Keratinocyte (primary cell): ENCODE results near the gene OR10G8. TPM values are rescaled to one million over a fixed set of nuclear protein-coding genes. Genes with fewer than 3 reads are reported as not detected.
A peak's percentile ranks its signal among the peaks of the same experiment; 100 is the strongest.

ENCODE experiments used
- DNase-seq: peaks from one replicate; pipeline ENCODE4 v3.0.0-alpha.2; 2011; ENCODE audit warnings: low read depth, missing footprints, low spot score
- FAIRE-seq: peaks from 2 replicates; lab custom pipeline; 2011; peaks lifted over from hg19 to GRCh38; lab: Jason Lieb, UNC
- H2AFZ ChIP-seq: 2 replicates; pipeline ENCODE4 v1.6.0; 2012; ENCODE audit warnings: low read length, control low read depth, inconsistent platforms; ENCODE audit not compliant: control insufficient read depth
- H3K27ac ChIP-seq: 2 replicates; pipeline ENCODE4 v1.5.1; 2011; ENCODE audit warnings: low read length; ENCODE audit not compliant: control insufficient read depth, insufficient read depth
- H3K27me3 ChIP-seq: 3 replicates; pipeline ENCODE4 v1.6.0; 2011; ENCODE audit warnings: low read length; ENCODE audit not compliant: control insufficient read depth, insufficient read depth; ENCODE audit errors: extremely low read depth
- H3K36me3 ChIP-seq, 2 experiments: 2 replicates in 1 of 2; 3 replicates in 1 of 2; pipeline ENCODE4 v1.5.1; 2011; ENCODE audit warnings: low read length in 2 of 2, mild to moderate bottlenecking in 1 of 2; ENCODE audit not compliant: control insufficient read depth in 2 of 2, insufficient read depth in 2 of 2; ENCODE audit errors: extremely low read depth in 1 of 2
- H3K4me1 ChIP-seq: 3 replicates; pipeline ENCODE4 v1.5.1; 2011; ENCODE audit warnings: low read length; ENCODE audit not compliant: control insufficient read depth, insufficient read depth; ENCODE audit errors: extremely low read depth
- H3K4me2 ChIP-seq: 3 replicates; pipeline ENCODE4 v1.6.0; 2011; ENCODE audit warnings: low read depth, low read length; ENCODE audit not compliant: control insufficient read depth, insufficient read depth; ENCODE audit errors: extremely low read depth
- H3K4me3 ChIP-seq, 3 experiments: fragments of 200-600 bp in 1 of 3; sonication (generic) in 1 of 3; 2 replicates in 2 of 3; 3 replicates in 1 of 3; pipeline ENCODE4 v1.5.1; 2011 to 2016; ENCODE audit warnings: low read length in 3 of 3, mild to moderate bottlenecking in 3 of 3, control low read depth in 2 of 3, inconsistent platforms in 1 of 3, low read depth in 1 of 3, mixed read lengths in 1 of 3, mixed run types in 1 of 3, moderate library complexity in 1 of 3; ENCODE audit not compliant: control insufficient read depth in 2 of 3, insufficient read depth in 2 of 3; ENCODE audit errors: extremely low read depth in 1 of 3
- H3K79me2 ChIP-seq: 2 replicates; pipeline ENCODE4 v1.6.0; 2012; ENCODE audit warnings: low read length; ENCODE audit not compliant: control insufficient read depth, insufficient read depth
- H3K9ac ChIP-seq: 3 replicates; pipeline ENCODE4 v1.6.0; 2011; ENCODE audit warnings: low read length; ENCODE audit not compliant: control insufficient read depth, insufficient read depth; ENCODE audit errors: extremely low read depth
- H3K9me1 ChIP-seq: 3 replicates; pipeline ENCODE4 v1.6.0; 2011; ENCODE audit warnings: low read length; ENCODE audit not compliant: control insufficient read depth, insufficient read depth; ENCODE audit errors: extremely low read depth
- H3K9me3 ChIP-seq: 2 replicates; pipeline ENCODE4 v1.5.1; 2012; ENCODE audit warnings: low read depth, low read length; ENCODE audit not compliant: control insufficient read depth
- H4K20me1 ChIP-seq: 3 replicates; pipeline ENCODE4 v1.6.0; 2011; ENCODE audit warnings: low read length; ENCODE audit not compliant: control insufficient read depth, insufficient read depth; ENCODE audit errors: extremely low read depth
- CTCF ChIP-seq, 3 experiments: IDR thresholded peaks in 1 of 3; conservative IDR thresholded peaks in 1 of 3; optimal IDR thresholded peaks in 1 of 3; 2 replicates in 2 of 3; 3 replicates in 1 of 3; pipeline versions ENCODE3 to v1.5.1; 2011; ENCODE audit warnings: low read length in 3 of 3, mild to moderate bottlenecking in 3 of 3, moderate library complexity in 2 of 3, control low read depth in 1 of 3, inconsistent platforms in 1 of 3; ENCODE audit not compliant: insufficient read depth in 2 of 3; ENCODE audit errors: extremely low read depth in 1 of 3
- EZH2 ChIP-seq: IDR thresholded peaks from one replicate; pipeline ENCODE4 v1.6.1; 2012; ENCODE audit warnings: inconsistent platforms, mild to moderate bottlenecking, low read length, moderate library complexity
- dilution Hi-C: fragments of 300-500 bp; cut with MboI; formaldehyde crosslinking; loops from one replicate; pipeline ENCODE4 v1.7.0; 2020; ENCODE audit warnings: low sequenced_read_pairs; ENCODE audit not compliant: extremely low pct_ligation_motif_present
- polyA plus RNA-seq, 5 experiments: library from polyadenylated mRNA; depleted of rRNA in 3 of 5; stranded (reverse) in 3 of 5; stranded (forward) in 1 of 5; unstranded in 1 of 5; fragments of >200 nt; gene quantifications; 1 replicate in 1 of 5; 2 replicates in 3 of 5; 3 replicates in 1 of 5; pipeline versions ENCODE4 v1.2.1 to v1.2.3, GENCODE V29; 2011 to 2012; ENCODE audit warnings: missing spikeins in 2 of 5, low read depth in 1 of 5, low replicate concordance in 1 of 5

Gene OR10G8
- polyA plus RNA-seq, 1 donor (not counting 4 experiments of a cell fraction or from before 2014, with no cell fraction given), result not detected

- no peaks in the 10 kb centered on the region for H3K9me3 ChIP-seq
- no peaks in the 10 kb centered on the region for H3K27me3 ChIP-seq
- no peak overlapping the region for H3K4me2 ChIP-seq
- H3K9ac ChIP-seq, result no peak overlapping the region
- H3K27ac ChIP-seq, result no peak overlapping the region
- no peaks in the 10 kb centered on the region for H3K79me2 ChIP-seq
- no peaks in the 10 kb centered on the region for H3K36me3 ChIP-seq
- no peak for FAIRE-seq
- H2AFZ ChIP-seq, result no peak overlapping the region
- TF ChIP-seq EZH2 (no peak), CTCF (optimal IDR thresholded peaks at IDR 0.05 in 1 of 3, IDR thresholded peaks at IDR 0.05 in 1 of 3, conservative IDR thresholded peaks at IDR 0.05 in 1 of 3; ENCODE audit: extremely low read depth in 1 of 3, insufficient read depth in 2 of 3, low read length in 3 of 3) (no peak)
- dilution Hi-C loops, result no loop called here
- H3K4me1 ChIP-seq, result peaks cover 5% of the 10 kb centered on the region
- no peak overlapping the region for H3K4me3 ChIP-seq
- no peaks in the 10 kb centered on the region for H4K20me1 ChIP-seq
- no peak for DNase-seq
- H3K9me1 ChIP-seq, result no peaks in the 10 kb centered on the region
Measured at GRCh38 chr11:124068601-124069110, 42.1 kb downstream of the OR10G8 start.

- dilution Hi-C loops, result no loop called here
- Histone ChIP-seq H3K27ac (no peak overlapping the region), H3K27me3 (no peaks in the 10 kb centered on the region), H2AFZ (peak overlapping the region; percentile 94), H3K9ac (no peak overlapping the region), H3K4me2 (peak overlapping the region; percentile 91), H3K4me1 (peaks cover 5% of the 10 kb centered on the region), H3K9me3 (no peaks in the 10 kb centered on the region), H4K20me1 (no peaks in the 10 kb centered on the region), H3K79me2 (no peaks in the 10 kb centered on the region), H3K9me1 (no peaks in the 10 kb centered on the region), H3K4me3 (peak overlapping the region; percentile 9 to 70 (median 60)), H3K36me3 (no peaks in the 10 kb centered on the region)
- FAIRE-seq (no peak), DNase-seq (no peak)
- TF ChIP-seq CTCF (optimal IDR thresholded peaks at IDR 0.05 in 1 of 3, IDR thresholded peaks at IDR 0.05 in 1 of 3, conservative IDR thresholded peaks at IDR 0.05 in 1 of 3; ENCODE audit: extremely low read depth in 1 of 3, insufficient read depth in 2 of 3, low read length in 3 of 3), result peak; percentile 86 to 87 (median 86)
- no peak for TF ChIP-seq EZH2
Measured at GRCh38 chr11:124069429-124070401, 43.1 kb downstream of the OR10G8 start.
